GM21447 (cell line): ENCODE results near the gene CD69.
"Not testable (repeated sequence)": the region's sequence is repeated elsewhere in the genome, so short reads cannot be mapped to it uniquely, and the experiment has no call there.

Source experiments
- ATAC-seq: cut with Tn5 transposase; IDR thresholded peaks from one replicate; pipeline ENCODE4 v1.9.1; 2021; ENCODE audit not compliant: unreplicated experiment

Gene CD69

DNA sequence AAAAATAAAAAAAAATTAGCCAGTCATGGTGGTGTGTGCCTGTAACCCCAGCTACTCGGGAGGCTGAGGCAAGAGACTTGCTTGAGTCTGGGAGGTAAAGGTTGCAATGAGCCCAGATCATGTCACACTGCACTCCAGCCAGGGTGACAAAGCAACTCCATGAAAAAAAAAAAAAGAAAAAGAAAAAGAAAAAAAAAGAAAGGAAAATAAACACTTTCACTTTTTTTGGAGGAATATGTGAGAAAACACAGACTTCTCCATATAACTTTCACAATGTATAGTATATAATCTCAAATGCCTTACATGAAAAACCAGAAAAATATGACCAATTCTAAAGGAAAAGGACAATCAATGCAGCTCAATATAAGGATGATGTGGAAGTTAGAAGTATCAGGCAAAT, 36.7 kb downstream of the CD69 start:
- no peak for ATAC-seq

GRCh38 chr12:9721394-9722092, 39.2 kb downstream of the CD69 start:
- peak; percentile 57 for ATAC-seq

DNA sequence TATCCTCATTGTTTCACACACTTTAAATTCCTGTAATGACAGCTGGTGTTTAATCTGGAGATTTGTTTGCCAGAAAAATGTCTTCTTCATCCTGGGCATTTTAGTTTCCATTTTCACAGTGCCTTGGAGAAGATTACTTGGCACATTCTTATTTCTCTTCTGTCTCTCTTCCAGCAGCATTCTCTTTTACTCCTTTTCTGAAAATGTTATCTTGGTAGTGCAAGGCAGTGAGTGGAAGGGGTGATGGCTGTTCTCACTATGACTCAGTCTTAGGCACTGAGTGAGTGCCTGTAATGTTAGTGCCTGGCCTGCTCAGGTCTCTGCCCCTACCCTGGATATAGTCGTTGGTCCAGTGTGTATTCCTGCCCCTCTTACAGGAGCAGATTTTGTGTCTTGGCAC, 40.9 kb downstream of the CD69 start:
- no peak for ATAC-seq

DNA sequence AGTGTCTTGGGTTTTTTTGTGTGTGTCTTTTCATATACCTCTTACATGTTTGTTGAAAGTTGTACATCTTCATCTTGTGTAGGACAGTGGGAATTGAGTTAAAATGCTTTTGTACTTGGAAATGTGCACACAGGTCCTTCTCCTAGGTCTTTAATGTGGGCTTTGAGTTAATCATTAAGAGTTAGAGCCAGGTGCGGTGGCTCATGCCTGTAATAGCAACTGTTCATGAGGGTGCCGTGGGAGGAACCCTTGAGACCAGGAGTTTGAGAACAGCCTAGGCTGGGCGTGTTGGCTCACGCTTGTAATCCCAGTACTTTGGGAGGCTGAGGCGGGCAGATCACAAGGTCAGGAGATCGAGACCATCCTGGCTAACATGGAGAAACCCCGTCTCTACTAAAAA, 41.7 kb downstream of the CD69 start:
- no peak for ATAC-seq

DNA sequence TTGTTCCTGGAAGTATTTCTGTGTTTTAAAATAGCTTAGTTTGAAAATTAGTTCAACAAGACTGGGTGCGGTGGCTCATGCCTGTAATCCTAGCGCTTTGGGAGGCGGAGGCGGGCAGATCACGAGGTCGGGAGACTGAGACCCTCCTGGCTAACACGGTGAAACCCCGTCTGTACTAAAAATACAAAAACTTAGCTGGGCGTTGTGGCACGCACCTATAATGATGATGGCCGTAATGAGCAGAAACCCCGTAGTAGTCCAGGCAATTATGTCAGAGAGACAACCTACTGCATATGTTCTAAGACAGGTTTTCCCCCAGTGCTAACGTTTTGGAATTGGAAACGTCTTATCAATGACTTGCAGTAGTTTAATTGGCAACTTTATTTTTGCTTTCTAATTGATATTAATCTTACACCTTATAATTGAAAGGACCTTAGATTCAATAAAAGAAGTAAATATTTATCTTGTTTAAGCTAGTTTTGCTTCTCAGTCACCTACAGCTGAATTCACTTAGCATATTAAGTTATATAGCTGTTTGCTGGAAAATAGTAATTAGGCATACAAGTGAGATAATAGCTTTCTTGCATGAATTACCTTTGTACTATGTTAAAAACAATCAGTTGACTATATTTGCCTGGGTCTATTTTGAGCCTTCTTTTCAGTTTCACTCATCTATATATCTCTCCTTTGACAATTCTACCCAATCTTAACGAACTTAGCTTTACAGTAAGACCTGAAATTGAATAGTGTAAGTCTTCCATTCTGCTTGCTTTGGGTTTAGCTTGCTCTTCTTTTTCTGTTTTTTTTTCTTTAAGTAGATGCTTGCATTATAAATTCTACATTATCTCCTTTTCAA, 43.4 kb downstream of the CD69 start:
- no peak for ATAC-seq

- peak; percentile 64 for ATAC-seq
These were observed 47.6 kb downstream of the CD69 start for GRCh38 chr12:9713032-9713558.

DNA sequence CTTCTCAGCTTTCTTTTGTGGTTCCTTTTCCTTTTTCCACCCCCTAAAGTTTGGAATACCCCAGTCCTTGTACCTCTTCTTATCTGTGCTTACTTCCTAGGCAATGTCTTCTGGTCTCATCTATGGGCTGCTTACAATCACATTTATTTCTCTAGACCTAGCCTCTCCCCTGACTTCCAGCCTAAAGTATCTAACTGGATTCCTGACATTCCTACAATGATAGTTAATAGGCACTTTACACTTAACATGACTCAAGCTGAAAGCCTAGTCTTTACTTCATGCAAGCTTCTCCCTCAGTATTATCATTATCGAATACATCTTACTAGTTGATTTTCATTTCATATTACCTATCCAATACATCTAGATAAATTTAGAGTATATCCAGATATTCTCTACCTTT, 49.0 kb downstream of the CD69 start:
- ATAC-seq = no peak

DNA sequence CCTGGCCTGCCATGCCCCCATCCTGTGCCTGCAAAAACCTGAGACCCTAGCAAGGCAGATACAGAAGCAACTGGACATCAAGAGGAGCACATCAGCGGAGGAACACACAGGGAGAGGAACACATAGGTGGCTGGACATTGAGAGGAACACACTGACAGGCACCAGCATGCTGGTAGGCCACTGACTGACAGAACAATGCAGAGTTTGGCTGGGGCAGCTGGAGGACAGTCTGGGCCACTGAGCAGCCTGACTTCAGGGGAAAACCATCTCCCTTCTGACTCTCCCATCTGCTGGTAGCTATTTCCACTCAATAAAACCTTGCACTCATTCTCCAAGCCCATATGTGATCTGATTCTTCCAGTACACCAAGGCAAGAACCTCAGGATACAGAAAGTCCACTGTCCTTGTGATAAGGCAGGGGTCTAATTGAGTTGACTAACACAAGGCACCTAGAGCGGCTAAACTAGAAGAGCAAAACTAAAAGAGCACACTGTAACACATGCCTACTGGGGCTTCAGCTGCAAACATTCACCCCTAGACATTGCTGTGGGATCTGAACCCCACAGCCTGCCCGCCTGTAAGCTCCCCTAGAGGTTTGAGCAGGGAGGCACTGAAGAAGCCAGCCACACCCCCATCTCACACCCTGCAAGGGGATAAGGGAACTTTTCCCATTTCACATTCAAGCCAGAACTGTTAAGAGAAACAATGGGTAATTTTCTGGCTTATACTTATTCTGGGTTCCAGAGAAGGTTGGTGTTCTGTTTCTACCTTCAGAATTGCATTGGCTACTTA, 49.9 kb downstream of the CD69 start:
- no peak for ATAC-seq

DNA sequence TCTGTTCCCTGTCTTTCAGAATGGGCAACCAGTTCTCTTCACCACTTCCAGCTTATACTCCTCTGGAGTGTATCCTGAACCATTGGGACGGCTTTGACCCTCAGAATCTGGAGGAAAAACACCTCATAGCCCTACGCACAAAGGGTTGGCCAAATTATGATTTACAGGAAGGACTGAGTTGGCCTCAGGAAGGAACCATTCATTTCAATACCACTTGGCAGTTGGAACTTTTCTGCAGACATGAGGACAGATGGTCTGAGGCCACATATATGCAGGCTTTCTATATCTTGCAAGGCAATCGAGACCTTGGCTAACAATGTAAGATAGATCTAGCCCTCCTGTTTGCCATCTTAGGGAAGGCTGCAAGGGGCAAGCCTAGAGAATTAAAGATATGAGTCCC, 51.8 kb downstream of the CD69 start:
- no peak for ATAC-seq

GRCh38 chr12:9707864-9708808, 52.6 kb downstream of the CD69 start:
- no peak for ATAC-seq

GRCh38 chr12:9707356-9707755, 53.3 kb downstream of the CD69 start:
- no peak for ATAC-seq

DNA sequence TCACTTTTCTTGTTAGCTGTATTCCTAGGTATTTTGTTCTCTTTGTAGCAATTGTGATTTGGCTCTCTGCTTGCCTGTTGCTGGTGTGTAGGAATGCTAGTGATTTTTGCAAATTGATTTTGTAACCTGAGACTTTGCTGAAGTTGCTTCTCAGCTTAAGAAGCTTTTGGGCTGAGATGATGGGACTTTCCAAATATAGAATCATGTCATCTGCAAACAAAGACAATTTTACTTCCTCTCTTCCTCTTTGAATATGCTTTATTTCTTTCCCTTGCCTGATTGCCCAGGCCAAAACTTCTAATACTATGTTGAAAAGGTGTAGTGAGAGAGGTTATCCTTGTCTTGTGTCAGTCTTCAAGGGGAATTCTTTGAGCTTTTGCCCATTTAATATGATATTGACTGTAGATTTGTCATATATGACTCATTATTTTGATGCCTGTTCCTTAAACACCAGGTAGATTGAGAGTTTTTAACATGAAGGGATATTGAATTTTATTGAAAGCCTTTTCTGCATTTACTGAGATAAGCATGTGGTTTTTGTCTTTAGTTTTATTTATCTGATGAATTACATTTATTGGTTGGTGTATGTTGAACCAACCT, 54.5 kb downstream of the CD69 start:
- no peak for ATAC-seq

DNA sequence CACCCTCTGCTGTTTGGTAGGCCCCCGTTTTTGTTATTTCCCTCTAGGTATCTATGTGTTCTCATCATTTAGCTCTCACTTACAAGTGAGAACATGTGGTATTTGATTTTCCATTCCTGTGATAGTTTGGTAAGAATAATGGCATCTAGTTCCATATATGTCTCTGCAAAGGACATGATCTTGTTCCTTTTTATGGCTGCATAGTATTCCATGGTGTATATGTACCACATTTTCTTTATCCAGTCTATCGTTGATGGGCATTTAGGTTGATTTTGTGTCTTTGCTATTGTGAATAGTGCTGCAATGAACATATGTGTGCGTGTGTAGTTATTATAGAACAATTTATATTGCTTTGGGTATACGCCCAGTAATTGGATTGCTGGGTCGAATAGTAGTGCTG, 56.1 kb downstream of the CD69 start:
- ATAC-seq = not testable (repeated sequence)
